ENCODE measurements around the gene LRRTM1.

Gene LRRTM1

DNA sequence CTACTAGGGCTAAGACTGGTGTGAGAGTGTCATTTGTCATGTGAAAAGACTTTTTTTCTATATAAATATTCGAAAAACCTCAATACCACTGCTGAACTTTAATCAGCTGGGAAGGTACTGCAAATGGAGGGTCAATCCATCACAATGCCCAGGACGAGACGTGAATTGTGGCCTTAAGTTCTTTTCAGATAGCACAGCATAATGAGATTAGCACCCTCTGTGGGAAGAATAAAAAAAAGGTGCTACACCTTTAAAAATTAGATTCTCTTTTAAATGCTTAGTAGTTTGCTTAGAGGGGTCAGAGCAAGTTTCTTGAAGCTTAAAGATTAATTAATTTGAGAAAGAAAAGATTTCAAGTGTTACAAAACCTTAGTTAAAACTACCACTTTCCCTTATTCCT, 5.6 kb downstream of the LRRTM1 start:
- no peak for DNase-seq (ENCODE audit: low read depth)
- TF ChIP-seq, protein P1, sequence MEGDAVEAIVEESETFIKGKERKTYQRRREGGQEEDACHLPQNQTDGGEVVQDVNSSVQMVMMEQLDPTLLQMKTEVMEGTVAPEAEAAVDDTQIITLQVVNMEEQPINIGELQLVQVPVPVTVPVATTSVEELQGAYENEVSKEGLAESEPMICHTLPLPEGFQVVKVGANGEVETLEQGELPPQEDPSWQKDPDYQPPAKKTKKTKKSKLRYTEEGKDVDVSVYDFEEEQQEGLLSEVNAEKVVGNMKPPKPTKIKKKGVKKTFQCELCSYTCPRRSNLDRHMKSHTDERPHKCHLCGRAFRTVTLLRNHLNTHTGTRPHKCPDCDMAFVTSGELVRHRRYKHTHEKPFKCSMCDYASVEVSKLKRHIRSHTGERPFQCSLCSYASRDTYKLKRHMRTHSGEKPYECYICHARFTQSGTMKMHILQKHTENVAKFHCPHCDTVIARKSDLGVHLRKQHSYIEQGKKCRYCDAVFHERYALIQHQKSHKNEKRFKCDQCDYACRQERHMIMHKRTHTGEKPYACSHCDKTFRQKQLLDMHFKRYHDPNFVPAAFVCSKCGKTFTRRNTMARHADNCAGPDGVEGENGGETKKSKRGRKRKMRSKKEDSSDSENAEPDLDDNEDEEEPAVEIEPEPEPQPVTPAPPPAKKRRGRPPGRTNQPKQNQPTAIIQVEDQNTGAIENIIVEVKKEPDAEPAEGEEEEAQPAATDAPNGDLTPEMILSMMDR (IDR thresholded peaks at IDR 0.05; ENCODE audit: insufficient read depth, low read depth, low read length, missing control alignments) = no peak
- no peak overlapping the region for H3K4me3 ChIP-seq (ENCODE audit: low read depth, low read length)

DNA sequence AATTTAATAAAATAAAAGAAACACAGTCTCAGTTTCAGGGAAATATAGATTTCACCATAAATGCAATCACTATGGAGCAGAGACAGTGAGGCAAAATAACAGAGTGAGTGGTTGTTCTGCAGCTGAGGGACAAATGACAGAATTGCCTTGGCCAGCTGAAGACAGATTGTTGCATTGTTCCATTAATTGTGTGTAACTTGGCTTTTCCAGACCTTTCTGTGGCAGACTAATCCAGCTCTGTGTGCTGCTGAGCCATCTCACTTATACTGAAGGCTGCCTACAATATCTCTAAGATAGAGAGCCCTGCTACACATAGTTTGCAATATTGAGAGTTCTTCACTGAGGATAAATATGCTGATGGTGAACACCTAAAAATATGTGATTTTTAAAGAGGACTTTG, 11.5 kb downstream of the LRRTM1 start:
- DNase-seq (ENCODE audit: low read depth) = no peak
- TF ChIP-seq, protein P1 (IDR thresholded peaks at IDR 0.05; ENCODE audit: insufficient read depth, low read depth, low read length, missing control alignments) = no peak
- no peak overlapping the region for H3K4me3 ChIP-seq (ENCODE audit: low read depth, low read length)

DNA sequence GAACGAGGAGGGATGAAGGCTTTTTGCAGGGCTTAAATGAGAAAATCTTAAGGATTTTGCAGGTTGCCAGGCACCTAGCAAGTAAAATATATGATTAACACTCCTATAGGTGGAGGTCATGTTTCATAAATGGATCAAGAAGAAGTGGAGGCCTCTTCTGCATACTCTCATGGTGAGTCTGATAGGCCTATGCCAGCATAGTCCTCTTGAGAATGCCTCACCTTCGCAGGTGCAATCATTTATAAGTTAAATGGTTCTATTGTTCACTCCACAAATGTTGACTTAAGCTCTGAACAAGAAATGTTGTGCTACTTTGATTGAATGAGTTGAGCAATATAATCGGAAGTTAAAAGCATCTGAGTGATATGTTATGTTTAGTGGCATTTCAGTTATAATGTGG, 12.1 kb downstream of the LRRTM1 start:
- no peak for DNase-seq (ENCODE audit: low read depth)
- TF ChIP-seq, protein P1 (IDR thresholded peaks at IDR 0.05; ENCODE audit: insufficient read depth, low read depth, low read length, missing control alignments) = no peak
- no peak overlapping the region for H3K4me3 ChIP-seq (ENCODE audit: low read depth, low read length)

DNA sequence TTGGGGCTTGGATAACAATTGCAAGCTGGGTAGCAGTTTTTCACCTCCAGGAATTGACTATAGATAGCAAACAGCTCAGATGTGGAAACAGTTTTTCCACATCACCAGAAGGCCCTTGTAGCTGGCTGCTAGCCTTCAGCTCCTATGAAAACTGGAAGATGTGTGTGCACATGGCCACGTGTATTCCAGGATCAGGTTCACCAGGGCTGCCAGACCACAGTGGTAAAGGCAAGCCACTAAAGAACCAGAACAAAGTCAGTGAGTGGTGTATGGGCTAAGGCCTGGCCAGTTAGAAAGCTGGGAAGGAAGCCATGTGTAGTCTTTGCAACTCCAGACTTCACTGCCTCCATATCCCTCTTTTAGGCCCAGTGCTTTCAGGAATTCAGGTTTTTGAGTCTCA, 12.9 kb downstream of the LRRTM1 start:
- TF ChIP-seq, protein P1 (IDR thresholded peaks at IDR 0.05; ENCODE audit: insufficient read depth, low read depth, low read length, missing control alignments) = no peak
- DNase-seq (ENCODE audit: low read depth) = no peak

DNA sequence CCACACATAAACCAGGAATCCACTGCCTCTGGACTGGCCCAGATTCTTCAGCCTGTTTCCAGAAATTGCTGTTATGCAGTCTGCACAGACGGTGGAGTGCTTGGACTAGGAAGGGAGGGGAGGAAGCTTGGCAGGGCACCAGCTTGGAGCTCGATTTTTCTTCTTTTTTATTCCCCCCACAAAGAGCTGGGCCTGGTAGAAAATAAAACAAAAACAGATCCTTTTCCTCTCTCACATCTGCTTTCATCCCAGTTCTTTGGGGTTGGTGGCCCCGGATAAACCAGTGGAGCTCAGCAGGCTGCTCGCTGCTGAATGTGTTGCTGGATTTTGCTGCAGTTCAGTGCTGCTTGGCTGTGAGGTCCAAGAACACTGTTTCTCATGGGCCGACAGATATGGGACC, 16.0 kb downstream of the LRRTM1 start:
- TF ChIP-seq, protein P1 (IDR thresholded peaks at IDR 0.05; ENCODE audit: insufficient read depth, low read depth, low read length, missing control alignments) = no peak
- no peak overlapping the region for H3K4me3 ChIP-seq (ENCODE audit: low read depth, low read length)
- no peak for DNase-seq (ENCODE audit: low read depth)

More for the DNA sequence above, 12.9 kb downstream of the LRRTM1 start:
- H3K4me3 ChIP-seq (ENCODE audit: low read depth, low read length) = no peak overlapping the region

DNA sequence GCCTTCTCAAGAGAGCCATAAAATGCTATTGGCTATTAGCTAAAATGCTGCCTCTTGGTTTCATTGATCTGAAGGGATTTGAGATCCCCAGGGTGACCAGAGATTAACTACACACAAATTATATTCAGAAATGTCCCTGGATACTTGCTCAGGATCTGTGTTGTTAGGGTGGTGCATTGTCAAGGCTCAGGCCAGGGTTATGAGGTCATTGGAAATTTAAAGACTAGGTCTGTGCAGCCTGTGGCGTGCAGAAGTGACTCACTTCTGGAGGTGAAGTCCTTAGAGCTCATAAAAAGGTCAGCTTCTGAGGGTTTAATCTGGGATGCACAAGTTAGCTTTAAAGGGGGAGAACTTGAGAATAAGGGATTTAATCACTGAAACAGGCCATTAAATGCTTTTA, 23.5 kb downstream of the LRRTM1 start:
- TF ChIP-seq, protein P1 (IDR thresholded peaks at IDR 0.05; ENCODE audit: insufficient read depth, low read depth, low read length, missing control alignments) = no peak
- no peak overlapping the region for H3K4me3 ChIP-seq (ENCODE audit: low read depth, low read length)
- DNase-seq (ENCODE audit: low read depth) = no peak

DNA sequence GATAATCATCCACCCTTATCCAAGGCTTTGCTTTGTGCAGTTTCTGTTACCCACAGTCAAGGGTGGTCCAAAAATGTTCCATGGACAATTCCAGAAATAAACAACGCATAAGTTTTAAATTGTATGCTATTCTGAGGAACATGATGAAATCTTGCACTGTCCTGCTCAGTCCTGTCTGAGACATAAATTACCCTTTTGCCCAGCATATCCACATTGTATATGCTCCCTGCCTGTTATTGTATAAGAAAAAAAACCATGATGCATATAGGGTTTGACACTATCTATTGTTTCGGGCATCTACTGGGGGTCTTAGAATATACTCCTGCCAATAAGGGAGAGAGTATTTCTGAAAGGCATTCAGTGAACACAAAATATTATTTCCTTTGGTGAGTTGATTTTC, 24.0 kb downstream of the LRRTM1 start:
- DNase-seq (ENCODE audit: low read depth) = no peak
- TF ChIP-seq, protein P1 (IDR thresholded peaks at IDR 0.05; ENCODE audit: insufficient read depth, low read depth, low read length, missing control alignments) = no peak
- no peak overlapping the region for H3K4me3 ChIP-seq (ENCODE audit: low read depth, low read length)
